Left hindlimb (tissue), 1 donor: Measurements from ENCODE around the gene CSMD2.

ENCODE experiments used
- DNase-seq: peaks from one replicate; pipeline ENCODE4 v3.0.0-alpha.2; 2018

Gene CSMD2

DNA sequence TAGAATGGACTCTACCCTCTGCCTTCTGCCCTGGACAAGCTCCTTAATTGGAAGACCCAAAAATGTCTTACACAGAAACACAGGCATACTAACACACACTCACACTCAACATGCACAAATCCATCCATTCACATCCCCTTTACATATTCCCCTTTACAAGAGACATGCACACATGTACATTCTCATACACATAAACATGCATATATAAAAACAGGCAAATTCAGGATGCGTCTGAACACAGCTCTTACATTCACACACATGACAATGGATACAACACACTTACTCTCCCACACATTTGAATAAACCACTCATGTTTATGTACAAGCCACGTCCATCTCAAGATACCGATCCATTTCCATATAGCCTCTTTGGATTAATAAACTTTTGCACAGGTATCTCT is 216.7 kb downstream of the CSMD2 start:
- DNase-seq: no peak

DNA sequence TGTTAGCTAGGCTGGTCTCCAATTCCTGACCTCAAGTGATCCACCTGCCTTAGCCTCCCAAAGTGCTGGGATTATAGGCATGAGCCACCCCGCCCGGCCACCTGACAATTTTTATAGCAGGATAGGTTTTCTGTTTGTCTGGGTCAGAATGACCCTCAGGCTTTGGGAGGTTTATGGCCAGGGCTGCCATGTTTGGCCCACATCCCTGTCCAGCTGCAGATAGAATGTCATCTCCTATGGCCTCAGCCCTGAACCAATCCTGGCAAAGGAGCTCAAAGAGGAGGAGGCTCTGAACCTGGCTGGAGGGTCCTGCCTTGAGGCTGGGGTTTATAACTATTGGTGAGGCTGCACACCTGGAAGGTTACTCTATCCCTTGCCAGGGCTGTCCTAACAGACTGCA is 218.2 kb downstream of the CSMD2 start:
- no peak for DNase-seq

DNA sequence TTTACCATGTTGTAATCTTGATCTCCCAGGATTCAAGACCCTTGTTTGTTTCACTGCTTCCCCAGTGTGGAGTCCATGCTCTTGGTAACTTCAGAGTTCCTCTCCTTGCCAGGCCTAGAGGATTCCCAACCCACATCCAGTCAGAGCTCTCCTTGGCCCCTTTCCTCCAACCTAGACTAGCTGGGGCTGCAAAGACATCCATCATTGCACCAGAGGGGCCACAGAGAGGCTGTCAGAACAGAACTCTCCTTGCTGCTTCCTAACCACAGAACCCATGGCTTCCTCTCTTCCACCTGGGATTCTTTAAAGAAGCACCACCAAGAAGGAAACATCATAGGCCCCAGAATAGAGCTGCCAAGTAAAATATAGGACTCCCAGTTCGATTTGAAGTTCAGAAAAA is 220.2 kb downstream of the CSMD2 start:
- no peak for DNase-seq

DNA sequence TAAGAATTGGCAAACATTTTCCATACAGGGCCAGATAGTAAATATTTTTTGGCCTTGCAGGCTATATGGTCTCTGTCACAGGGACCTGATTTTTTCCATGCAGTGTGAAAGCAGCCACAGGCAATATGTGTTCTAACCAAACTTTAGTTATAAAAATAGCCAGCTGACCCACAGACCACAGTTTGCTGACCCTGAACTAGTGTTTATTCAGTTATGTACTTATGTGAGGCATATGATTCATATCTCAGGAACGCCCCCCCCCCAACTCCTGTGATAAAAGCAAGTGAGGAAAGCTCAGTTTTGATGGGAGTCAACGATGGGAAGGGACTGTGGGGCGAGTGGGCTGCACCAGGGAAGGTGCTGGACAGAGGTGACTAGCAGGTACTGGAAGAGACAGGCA is 221.1 kb downstream of the CSMD2 start:
- DNase-seq: no peak

DNA sequence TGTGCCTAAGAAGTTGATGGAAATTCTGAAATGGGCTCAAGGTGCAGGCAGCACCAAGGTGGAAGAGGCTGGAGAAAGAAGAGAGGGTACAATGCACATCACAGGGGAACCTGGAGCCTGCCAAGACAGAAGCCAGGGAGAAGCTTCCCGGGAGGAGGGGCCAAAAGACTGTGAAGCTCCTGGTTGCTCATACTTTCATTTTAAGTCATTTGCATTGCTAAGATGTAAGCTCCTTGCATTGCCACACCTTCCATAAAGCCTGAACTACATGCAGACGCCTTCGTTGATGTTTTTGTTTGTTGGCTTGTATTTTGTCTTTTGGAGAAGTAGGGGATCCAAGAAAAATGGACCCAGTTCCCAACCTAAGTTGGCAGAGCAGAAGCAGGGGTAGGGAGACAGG is 232.2 kb downstream of the CSMD2 start:
- DNase-seq: no peak

DNA sequence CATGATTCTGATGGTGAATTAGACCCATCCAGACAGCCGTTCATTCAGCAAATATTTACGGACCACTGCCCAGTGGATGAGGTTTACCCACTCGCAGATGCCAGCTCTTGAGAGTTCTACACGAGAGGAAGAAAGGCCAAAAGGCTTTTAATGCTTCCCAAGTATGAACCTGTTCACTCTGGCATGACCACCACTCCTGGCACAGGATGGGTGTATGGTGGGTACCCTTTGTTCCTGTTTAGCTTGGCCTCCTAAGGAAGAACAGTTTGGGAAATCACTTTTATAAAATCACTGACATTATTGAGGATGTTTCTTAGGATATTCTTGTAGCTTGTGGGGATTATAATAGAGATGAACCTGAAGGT is 233.9 kb downstream of the CSMD2 start:
- DNase-seq: no peak

DNA sequence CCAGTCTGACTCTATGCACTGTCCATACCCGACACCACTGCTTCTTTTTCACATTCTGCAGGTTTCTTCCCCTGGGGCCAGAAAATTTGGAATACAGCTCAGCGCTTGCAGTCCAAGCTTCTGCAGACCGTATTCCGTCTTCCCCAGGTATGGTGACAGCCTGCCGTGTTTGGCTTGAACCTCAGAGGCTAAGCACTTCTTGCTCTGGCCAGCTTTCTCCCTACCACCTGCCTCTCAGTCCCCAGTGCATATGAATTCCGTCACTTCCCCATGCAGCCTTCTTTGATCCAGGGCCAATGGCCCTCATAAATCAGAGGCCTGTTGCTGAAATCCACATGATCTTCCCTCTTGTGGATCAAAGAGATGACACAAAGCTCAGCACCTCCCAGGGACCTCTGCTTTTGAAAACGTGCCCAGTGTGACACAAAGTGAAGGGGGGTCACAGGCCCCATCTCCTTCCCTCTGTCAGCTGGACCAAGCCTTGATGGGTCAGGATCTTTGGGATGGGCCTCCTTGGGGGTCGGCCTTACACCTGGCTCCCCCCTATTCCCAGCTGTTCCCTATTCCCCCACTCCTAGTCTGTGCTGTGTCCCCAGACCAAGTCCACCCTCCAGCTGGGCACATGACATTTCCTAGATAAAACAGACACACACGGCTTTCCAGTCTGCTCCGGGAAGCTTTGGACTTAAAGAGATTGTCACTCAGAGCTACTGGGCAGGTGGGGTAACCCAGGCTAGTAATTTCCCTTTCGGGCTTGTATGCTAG is 234.5 kb downstream of the CSMD2 start:
- no peak for DNase-seq

DNA sequence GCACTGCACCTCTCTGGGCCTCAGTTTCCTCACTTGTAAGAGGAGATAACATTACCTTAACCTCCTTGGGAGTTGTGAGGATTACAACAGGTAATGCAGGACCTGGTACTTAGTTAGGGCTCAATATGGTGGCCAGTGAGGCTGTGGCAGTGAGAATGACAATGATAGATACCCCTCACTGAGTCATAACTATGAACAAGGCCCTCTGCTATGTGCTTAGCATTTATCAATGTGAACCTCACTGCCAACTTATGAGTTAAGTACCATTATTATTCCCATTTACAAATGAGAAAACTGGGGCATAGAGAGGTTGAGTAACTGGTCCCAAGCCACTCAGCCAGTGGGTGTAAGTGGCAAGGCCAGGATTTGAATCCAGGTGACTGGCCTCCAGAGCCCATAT is 236.8 kb downstream of the CSMD2 start:
- DNase-seq: no peak

DNA sequence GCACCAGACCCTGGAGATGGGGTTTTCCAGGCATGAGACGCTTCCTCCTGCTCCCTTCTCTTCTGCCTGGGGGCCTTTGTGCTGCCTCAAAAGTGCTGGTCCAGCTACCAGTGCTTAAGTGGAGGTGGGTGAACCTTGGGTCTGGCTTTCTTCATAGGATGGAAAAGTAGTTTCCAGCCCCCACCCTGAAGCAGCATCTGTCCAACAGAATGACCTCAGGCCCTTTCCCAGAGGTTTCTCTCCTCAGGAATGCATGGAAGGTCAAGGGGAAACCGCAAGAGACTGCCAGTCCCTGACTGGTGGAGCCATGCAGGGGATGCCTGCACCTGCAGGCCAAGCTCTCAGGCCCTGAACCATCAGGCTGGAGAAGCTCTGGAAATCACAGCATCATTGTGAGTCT is 237.3 kb downstream of the CSMD2 start:
- no peak for DNase-seq

DNA sequence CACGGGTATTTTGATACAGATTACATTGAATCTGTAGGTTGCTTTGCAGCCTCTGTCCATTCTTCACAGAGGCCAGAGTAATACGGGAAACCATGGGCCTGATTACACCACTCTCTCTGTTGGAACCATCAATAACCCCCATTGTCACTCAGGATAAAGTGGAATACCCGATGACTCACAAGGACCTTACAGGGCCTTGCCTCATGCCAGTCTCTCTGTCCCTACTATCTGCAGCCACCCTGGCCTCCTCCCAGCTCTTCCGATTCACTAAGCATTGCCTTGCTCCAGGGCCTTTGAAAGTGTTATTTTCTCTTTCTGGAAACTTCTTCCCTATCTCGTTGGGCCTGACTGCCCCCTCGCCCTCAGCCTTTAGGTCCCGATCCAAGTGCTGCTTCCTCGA is 239.4 kb downstream of the CSMD2 start:
- no peak for DNase-seq

DNA sequence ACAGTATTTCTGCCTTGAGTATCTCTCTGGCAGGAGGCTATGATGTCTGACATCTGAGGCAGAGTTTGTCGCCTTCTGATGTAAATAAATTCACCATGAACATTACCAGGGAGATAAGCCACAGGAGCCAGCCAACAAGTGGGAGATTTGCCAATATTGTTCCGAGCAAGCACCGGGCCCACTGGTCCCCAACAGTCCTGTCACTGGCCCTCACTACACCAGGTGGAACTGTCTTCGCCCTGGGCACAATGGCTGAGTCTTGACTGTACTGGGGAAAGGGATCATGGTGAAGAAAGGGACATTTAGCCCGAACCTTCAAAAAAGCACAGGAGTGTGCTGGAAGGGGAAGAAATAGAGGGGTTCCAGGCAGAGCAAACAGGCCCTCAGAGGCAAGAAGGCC is 243.7 kb downstream of the CSMD2 start:
- DNase-seq: no peak

DNA sequence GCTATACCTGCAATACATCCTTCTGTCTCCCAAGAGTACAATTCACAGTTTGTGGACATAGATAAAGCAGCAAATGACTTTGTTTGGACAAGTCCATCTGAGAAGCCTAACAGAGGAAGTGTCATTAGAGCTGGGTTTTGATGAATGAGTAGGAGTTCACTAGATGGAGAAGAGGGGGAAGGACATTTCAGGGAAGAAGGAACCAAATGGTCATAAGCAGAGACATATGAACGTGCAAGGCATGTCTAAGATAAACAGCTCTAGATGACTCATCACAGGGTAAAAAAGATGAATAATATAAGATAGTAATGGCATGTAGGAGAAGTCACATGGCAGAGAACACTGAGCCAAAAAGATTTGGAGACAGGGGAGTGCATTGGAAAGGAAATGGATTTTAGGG is 246.7 kb downstream of the CSMD2 start:
- DNase-seq: no peak

DNA sequence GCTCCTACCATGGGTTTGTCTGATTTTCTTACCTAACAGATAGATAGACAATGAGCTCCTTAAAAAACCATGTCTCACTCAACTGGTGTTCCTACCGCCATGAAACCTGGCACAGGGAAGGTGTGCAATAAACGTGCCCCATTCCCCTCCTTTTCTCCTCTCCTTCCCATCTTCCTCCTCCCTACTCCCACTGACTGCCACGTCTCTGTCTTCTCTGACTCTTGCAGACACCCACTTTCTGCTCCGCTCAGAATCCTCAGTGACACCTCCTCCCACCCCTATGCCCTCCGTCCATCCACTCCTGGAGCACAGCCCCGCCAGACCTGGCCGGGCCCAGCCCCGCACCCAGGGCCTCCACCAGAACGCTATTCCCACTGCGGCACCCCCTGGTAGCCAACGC is 248.2 kb downstream of the CSMD2 start:
- DNase-seq: no peak

DNA sequence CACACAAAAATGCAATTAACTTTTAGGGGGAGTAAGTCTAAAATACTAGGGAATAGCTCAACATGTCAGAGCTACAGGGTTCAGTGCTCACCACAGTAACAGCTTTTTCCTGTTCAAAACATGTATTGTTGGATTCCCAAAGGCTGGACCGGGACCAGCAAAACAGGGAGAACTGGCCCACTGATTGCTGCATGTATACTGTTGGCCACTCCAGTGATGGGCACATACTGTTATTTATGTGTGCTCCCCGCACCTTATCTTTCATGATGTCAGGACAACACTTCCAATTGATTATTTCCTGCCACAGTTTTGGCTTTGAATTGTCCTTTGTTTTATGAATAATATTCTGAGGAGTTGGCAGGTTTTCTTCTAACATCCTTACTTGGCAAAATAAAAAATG is 250.5 kb downstream of the CSMD2 start:
- no peak for DNase-seq

DNA sequence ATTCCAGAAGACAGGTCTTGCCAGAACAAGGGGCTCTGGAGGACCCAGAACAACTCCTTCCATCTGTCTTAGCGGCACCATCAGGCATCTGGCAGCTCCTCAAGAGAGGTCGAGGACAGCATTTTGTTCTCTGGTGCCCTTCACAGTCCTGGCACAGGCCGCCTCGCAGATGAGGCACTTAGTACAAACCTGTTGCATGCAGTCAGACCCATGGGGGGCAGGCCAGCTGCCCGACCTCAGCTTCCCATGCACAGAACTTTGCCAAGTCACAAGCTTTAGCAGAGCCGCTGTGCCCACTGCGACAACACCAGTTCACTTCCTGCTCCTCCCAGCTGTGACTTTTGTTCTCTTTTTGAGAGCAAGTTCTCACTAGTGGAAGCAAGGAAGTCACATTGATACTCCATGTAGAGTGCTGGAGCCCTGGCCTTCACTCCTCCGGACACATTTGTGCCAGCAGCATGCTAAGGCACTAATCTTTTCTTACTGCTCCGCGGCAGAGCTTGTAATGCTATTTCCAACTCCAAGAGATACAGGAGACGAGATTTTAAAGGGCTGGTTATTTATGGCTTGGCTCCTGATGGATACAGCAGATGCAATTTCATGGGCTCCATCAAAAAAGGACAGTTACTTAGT is 256.6 kb downstream of the CSMD2 start:
- no peak for DNase-seq

DNA sequence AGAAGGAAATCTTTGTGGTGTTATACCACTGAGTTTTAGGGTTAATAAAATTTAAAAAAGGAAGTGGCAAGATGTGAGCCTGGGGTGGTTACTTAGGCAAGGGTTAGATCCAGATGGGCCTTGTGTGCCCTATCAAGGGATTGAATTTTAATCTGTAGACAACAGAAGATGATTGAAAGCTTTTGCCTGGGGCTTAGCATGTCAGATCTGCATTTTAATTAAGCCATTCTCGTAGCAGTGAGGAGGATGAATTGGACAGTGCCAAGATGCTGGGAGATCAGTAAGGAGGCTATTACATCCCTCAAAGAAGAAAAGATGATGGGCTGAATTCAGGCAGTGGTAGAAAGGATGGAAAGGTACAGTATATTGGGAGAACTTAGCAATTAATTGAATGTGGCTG is 258.9 kb downstream of the CSMD2 start:
- DNase-seq: no peak

DNA sequence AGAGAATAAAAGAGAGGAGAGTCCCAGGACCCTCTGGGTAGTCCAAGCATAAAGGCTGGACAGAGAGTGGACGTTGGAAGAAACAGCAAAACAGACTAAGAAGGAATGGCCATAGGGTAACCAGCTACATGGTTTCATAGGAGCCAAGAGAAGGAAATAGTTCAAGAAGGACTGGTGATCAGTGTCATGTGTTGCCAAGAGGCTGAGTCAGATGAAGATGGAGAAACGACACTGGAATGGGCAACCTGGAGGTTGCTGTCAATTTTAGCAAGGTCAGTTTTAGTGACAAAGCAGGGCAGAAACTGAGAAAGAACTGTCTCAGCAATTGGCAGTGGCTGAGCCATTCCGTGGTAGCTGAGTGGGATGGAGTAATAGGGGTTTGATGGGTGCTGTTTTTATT is 259.8 kb downstream of the CSMD2 start:
- DNase-seq: no peak

DNA sequence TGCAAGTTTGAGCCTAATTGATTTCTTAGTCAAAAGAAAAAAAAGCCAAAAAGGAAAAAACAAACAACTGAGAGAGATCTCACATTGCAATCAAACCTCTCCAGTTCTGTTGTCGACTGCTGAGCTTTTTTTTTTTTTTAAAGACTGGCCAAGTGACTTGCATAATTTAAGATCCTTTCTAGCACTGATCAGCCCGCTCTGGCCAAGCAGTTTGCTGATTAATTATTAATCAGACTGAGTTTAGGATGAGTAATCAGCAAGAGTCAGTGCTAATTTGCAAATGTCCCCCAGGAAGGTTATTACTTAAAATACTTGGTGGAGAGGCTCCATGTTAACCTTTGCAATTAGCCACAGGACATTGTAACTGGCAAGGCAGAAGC is 261.8 kb downstream of the CSMD2 start:
- no peak for DNase-seq

DNA sequence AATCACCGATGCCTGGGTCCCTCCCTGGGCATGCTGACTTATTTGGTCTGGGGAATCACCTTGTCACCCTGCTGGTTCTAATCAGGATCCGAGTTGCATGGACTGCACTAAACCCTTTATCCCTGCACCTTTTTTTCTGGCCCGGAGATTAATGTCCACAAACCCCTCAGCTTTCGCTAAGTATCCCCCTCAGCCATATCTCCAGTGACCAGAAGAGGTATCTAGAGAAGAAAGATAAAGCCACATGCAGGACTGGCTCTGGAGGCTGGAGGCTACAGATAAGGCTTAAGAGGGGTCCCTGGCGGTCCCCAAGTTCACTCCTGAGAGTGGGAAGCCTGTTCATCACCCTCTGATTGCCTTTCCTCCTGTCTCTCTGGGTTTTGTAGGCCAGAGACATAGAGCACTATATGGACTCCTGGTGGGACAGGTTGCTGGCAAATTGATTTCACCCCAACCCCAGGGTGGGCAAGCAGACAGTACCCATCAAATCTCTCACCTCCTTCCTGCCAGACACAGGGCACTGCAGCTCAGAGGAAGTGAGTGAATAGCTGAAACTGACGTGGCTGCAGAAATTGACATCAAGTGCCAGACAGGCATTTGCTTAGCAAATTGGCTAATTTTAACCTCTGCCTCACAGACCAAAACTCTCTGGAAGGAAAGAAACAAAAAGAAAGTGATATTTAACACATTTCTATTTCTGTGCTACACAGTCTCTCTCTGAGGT is 262.4 kb downstream of the CSMD2 start:
- no peak for DNase-seq

DNA sequence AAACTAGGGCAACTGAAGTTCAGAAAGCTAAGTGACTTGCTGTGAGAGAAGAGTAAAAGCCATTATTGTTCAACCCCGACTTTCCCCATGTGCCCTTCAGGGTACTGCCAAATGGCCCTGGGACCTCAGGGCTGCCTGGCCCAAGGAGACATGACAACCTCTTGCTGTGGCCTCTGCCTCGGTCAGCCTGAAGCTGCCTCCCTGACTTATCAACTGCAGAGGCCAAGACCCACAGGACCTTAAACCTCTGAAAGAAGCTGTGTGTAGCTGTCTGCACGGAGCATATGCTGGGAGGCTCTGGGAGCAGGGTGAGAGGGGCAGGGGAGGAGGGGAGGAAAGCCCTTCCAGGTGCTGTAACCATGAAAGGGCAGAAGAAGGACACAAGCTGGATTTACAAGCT is 265.3 kb downstream of the CSMD2 start:
- no peak for DNase-seq

DNA sequence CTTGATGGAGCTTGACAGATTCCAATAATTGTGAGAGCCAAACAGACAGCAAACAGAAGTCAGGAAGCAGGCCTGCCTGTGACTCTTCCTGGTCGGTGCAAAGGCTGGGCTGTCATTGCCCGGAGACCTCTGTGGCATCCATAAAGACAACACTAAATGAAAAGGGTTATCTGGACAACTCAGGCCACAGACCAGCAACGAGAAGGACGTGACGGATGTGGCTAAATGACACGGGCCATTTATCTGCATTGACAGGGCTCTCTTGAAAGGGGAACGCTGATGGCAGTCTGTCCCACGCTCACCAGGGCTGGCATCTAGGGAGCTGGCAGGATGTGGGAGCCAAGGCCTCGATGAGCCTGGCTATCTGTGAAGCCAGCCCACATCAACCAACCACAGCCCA is 266.1 kb downstream of the CSMD2 start:
- no peak for DNase-seq

DNA sequence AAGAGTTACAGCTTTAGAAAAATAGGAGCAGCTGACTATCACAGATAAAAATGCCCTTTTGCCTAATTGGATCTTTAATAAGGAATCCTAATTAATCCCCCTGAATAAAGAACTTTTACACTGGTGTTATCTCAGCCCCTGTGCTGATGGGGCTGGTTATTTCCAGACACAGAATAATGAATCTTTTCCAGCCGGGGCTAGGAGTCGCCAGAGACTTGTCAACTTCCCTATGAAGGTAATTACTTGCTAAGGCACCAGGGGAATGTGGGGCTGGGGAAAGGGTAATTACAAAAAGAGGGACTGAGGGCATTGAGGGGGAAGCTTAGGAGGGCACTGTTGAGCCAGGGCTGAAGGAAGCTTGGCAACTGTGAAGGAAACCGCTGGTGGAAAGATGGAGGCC is 266.6 kb downstream of the CSMD2 start:
- DNase-seq: no peak

DNA sequence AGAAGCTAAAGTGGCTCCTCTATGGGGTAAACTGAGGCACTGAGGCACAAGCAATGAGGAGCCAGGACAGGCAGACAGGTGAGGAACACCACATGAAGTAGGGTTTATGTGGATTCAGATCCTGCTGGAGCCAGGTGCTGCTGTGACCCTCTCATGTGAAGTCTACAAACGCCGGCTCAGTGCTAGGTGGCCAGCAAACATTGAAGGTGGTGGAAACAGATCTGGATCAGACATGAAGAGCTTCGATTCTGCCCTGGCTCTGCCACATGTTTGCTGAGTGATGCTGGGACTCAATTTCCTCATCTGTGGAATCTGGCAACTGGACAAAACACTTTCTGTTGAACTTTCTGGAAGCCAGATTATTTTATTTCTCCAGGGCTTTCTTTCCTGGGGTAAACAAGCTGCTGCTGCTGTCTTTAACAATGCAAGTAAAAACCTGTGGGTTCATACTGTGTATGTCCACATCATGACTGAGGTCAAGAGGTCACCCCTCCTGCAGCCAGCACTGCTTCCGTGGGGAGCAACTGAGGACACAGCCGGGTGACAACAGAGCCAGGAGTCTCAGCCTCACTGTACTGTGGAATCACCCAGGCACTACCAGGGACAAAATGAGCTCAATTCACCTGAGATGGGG is 267.8 kb downstream of the CSMD2 start:
- DNase-seq: no peak

DNA sequence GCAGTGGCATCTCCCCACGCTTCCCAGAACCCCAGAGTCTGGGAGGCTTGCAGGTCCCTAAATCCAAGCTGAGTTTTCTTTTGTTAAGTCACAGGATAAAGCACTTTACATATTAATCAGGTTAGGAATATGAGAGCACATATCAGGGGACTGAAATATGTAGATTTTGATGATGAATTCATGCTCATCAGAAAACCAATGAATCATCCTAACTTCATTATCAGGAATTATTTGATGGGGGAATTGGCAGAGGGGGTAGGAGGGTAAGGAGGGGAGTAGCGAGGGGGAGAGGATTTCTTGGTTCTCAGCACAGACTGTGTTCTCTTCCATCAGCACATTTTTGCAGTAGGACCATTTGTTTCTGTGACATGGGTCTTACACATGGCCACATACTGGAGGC is 269.1 kb downstream of the CSMD2 start:
- no peak for DNase-seq
